Body of pancreas (tissue), 4 donors: ENCODE measurements around the gene DLGAP1. TPM values are rescaled to one million over a fixed set of nuclear protein-coding genes. Genes with fewer than 3 reads are reported as not detected.

Experiments used
- ATAC-seq: fragments of 150-250 bp; one replicate; pipeline ENCODE4 v1.9.1; 2016
- DNase-seq, 4 donors: peaks; one replicate each; pipeline ENCODE4 v3.0.0-alpha.2; 2019
- H3K27ac ChIP-seq, 4 donors: fragments of 200-600 bp; sonication (generic); 1 replicate in 3 of 4; 2 replicates in 1 of 4; pipeline versions ENCODE4 v1.5.1 to v1.6.1; 2016 to 2019; ENCODE audit warnings: mild to moderate bottlenecking in 1 of 4, mixed read lengths in 1 of 4, moderate library complexity in 1 of 4
- H3K27me3 ChIP-seq, 2 donors: fragments of 200-600 bp; sonication (generic); one replicate each; pipeline ENCODE4 v1.6.0; 2016; ENCODE audit warnings: mild to moderate bottlenecking in 1 of 2
- H3K36me3 ChIP-seq, 2 donors: fragments of 200-600 bp; sonication (generic); replicated peaks in 1 of 2; 2 replicates each; pipeline ENCODE4 v1.5.1; 2016; ENCODE audit warnings: low read depth in 2 of 2; ENCODE audit not compliant: insufficient read depth in 1 of 2
- H3K4me1 ChIP-seq: fragments of 200-600 bp; sonication (generic); one replicate; pipeline ENCODE4 v1.6.0; 2016
- H3K4me3 ChIP-seq, 2 donors: fragments of 200-600 bp; sonication (generic); 1 replicate in 1 of 2; 2 replicates in 1 of 2; pipeline ENCODE4 v1.5.1; 2016 to 2019
- H3K9me3 ChIP-seq, 3 donors: fragments of 200-600 bp; sonication (generic); 1 replicate in 2 of 3; 2 replicates in 1 of 3; pipeline ENCODE4 v1.5.1; 2016
- POLR2A ChIP-seq, 3 donors: fragments of 450-650 bp; IDR thresholded peaks; one replicate each; pipeline ENCODE4 v1.6.1; 2016; ENCODE audit warnings: antibody characterized with exemption in 3 of 3, mild to moderate bottlenecking in 2 of 3
- WGBS, 2 donors: methylation state at CpG; one replicate each; pipeline ENCODE4 v1.1.5; 2017; 5-methylcytosine and 5-hydroxymethylcytosine counted together
- intact Hi-C: fragments of 100-400 bp; cut with DNase I; formaldehyde crosslinking; loops from one replicate; pipeline ENCODE4 v1.15.1; 2023
- total RNA-seq, 2 donors: library from RNA; depleted of rRNA; stranded (reverse); fragments of >200 nt; gene quantifications; one replicate each; pipeline ENCODE4 v1.1.0, GENCODE V29; 2016
- TF ChIP-seq, protein P1 (sequence below), 7 experiments: fragments of 450-650 bp in 4 of 7; fragments of 200-600 bp in 3 of 7; sonication (generic) in 3 of 7; IDR thresholded peaks; one replicate each; pipeline ENCODE4 v1.5.1; 2016 to 2019; ENCODE audit warnings: antibody characterized with exemption in 7 of 7

Gene DLGAP1
- total RNA-seq, 2 donors from 2014 or later = 0.52 to 7.9 TPM

DNA sequence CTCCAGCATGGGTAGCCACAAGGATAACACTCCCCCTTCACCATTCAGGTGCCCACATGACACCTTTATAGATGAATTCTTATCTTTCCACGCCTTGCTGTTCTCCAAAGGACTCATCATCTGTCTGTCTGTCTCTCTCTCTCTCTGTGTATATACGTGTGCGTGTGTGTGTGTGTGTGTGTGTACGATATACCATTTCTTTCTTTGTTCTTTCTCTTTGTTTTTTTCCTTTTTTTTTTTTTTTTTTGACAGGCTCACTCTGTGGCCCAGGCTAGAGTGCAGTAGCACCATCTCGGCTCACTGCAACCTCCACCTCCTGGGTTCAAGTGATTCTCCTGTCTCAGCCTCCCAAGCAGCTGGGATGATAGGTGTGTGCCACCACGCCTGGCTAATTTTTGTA, 98.2 kb downstream of the DLGAP1 start:
- no peak for ATAC-seq
- peaks cover 4% of the 10 kb centered on the region for H3K4me1 ChIP-seq
- TF ChIP-seq, protein P1, sequence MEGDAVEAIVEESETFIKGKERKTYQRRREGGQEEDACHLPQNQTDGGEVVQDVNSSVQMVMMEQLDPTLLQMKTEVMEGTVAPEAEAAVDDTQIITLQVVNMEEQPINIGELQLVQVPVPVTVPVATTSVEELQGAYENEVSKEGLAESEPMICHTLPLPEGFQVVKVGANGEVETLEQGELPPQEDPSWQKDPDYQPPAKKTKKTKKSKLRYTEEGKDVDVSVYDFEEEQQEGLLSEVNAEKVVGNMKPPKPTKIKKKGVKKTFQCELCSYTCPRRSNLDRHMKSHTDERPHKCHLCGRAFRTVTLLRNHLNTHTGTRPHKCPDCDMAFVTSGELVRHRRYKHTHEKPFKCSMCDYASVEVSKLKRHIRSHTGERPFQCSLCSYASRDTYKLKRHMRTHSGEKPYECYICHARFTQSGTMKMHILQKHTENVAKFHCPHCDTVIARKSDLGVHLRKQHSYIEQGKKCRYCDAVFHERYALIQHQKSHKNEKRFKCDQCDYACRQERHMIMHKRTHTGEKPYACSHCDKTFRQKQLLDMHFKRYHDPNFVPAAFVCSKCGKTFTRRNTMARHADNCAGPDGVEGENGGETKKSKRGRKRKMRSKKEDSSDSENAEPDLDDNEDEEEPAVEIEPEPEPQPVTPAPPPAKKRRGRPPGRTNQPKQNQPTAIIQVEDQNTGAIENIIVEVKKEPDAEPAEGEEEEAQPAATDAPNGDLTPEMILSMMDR (IDR thresholded peaks at IDR 0.05) = no peak
- no peak overlapping the region for H3K4me3 ChIP-seq
- WGBS, 2 donors = 72 to 88% methylated on average over 4 to 6 of the region's 6 CpGs
- H3K9me3 ChIP-seq = no peaks in the 10 kb centered on the region
- H3K27me3 ChIP-seq = no peaks in the 10 kb centered on the region
- intact Hi-C loops = no loop called here
- H3K36me3 ChIP-seq = no peaks in the 10 kb centered on the region
- no peak overlapping the region for H3K27ac ChIP-seq
- no peak for DNase-seq

DNA sequence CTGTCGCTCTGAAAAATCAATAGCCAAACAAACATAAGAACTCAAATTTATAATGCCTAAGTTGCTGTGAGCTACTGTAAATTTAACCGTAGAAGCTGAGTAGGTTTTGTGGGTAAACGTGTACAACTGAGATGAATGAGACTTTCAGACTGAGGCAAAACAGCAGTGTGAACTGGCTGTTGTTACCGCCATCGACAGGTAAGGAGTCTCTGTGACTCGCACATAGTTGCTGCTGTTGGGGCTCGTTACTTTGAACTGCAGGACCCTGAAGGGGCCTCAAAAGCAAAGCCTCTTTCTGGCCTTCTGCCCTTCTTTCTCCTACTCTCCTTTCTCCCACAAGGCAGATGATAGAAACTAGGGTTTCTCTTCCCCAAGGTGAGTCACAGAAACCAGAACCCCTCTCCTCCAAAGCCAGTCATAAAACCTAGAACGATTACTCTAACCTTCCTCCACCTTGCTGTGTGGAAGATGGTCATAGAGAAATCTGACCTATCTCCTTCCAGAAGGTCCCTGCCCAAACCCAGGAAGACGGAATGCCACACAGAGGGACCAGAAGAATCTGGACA, 101.2 kb downstream of the DLGAP1 start:
- DNase-seq (no peak), ATAC-seq (no peak)
- intact Hi-C loops = no loop called here
- no peaks in the 10 kb centered on the region for H3K27me3 ChIP-seq
- TF ChIP-seq POLR2A (IDR thresholded peaks at IDR 0.05) = no peak
- peaks cover 4% of the 10 kb centered on the region for H3K4me1 ChIP-seq
- 31 to 37% methylated on average over 9 of the region's 9 CpGs for WGBS, 2 donors
- no peaks in the 10 kb centered on the region for H3K36me3 ChIP-seq
- H3K9me3 ChIP-seq = no peaks in the 10 kb centered on the region
- H3K4me3 ChIP-seq = no peak overlapping the region
- no peak overlapping the region for H3K27ac ChIP-seq

DNA sequence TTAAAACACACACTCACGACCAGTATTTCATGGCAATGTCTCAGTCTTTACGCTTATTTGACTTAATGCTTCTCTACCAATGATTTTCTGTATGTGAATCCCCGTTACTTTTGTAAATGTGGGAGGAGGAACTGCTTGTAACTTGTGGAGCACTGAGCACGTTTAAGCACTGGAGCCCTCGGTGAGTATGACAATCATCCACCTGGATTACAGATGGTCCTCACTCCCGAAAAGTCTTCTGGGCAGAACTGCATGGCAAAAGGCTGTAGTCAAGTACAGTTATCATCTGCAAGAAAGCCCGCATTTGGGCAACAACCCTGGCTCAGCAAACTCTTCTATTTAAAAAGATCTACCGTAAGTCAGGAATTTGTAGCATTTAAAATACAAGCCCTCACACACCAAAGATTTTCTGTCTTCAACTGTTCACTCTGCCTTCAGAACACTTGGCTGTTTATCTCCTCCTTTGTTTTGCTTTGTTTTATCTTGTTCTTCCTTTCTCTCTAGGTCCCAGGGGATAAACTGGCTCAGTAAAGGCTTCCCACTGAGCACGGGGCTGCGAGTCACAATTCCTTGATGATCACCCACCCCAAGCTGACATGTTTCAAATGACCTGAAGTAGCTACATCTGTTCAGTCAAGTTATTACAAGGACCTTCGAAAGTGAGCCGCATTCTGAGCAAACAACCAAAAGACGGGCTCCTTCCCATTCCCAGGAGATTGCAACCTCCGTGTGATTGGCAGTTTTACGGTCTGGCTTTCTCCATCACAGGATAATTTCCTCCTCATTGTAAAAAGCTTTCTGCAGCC, 102.2 kb downstream of the DLGAP1 start:
- no peak for DNase-seq
- no peak overlapping the region for H3K27ac ChIP-seq
- intact Hi-C loops = no loop called here
- H3K9me3 ChIP-seq = no peaks in the 10 kb centered on the region
- TF ChIP-seq POLR2A (IDR thresholded peaks at IDR 0.05) = no peak
- TF ChIP-seq, protein P1 (IDR thresholded peaks at IDR 0.05) = no peak
- no peak overlapping the region for H3K4me3 ChIP-seq
- H3K4me1 ChIP-seq = peaks cover 4% of the 10 kb centered on the region
- WGBS, 2 donors = 26 to 32% methylated on average over 15 of the region's 15 CpGs
- H3K36me3 ChIP-seq = no peaks in the 10 kb centered on the region
- ATAC-seq = no peak
- H3K27me3 ChIP-seq = no peaks in the 10 kb centered on the region

DNA sequence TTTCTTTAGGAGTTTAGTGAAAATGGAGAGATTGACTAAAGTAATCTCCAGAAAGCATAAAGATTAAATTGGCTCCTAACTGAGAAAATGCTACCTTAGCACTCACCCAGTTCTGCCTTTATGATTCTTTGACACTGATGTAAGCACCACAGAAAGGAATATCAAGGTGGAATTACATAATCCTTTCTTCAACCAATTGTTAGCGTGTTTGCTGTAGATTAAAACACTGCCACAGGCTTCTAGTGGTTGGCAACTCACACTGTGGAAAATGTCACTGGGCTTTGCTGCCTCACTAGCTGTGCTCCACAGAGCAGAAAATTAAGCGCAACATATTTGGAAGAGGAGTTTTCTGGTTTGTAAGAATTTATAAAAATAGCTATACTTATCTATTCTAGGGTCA, 104.1 kb downstream of the DLGAP1 start:
- Histone ChIP-seq H3K4me3 (no peak overlapping the region), H3K27me3 (no peaks in the 10 kb centered on the region), H3K4me1 (no peaks in the 10 kb centered on the region), H3K36me3 (no peaks in the 10 kb centered on the region), H3K27ac (no peak overlapping the region), H3K9me3 (no peaks in the 10 kb centered on the region)
- no peak for ATAC-seq
- no peak for DNase-seq
- 56 to 58% methylated on average over 2 of the region's 2 CpGs for WGBS, 2 donors
- intact Hi-C loops = no loop called here
- TF ChIP-seq, protein P1 (IDR thresholded peaks at IDR 0.05) = no peak
- no peak for TF ChIP-seq POLR2A (IDR thresholded peaks at IDR 0.05)

DNA sequence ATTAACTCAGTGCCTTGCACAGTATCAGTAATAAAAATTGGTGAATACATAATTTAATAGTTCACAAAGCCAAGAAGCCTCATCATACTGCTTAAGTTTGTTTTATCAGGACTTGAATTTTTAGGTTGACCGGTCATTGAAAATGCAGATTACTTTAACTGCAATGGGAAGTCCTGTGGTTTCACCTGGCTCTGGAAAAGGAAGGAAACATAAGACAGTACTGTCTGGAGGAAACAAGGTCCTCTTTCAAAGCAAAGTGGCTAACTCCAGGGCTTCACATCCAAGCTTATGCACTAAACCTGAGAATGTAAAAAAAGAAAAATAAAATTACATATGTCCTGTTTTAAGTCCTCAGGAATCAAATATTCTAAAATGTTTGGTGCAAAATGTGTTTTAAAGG, 119.7 kb downstream of the DLGAP1 start:
- H3K4me3 ChIP-seq = no peak overlapping the region
- no peak overlapping the region for H3K27ac ChIP-seq
- H3K27me3 ChIP-seq = no peaks in the 10 kb centered on the region
- no peaks in the 10 kb centered on the region for H3K9me3 ChIP-seq
- no peaks in the 10 kb centered on the region for H3K4me1 ChIP-seq
- 87 to 88% methylated on average over 1 of the region's 1 CpG for WGBS, 2 donors
- TF ChIP-seq, protein P1 (IDR thresholded peaks at IDR 0.05) = no peak
- no peak for TF ChIP-seq POLR2A (IDR thresholded peaks at IDR 0.05)
- ATAC-seq = no peak
- no peaks in the 10 kb centered on the region for H3K36me3 ChIP-seq
- intact Hi-C loops = no loop called here
- no peak for DNase-seq
